Right cardiac atrium (tissue), 5 donors: ENCODE data around the gene SPDYE16. TPM values are rescaled to one million over a fixed set of nuclear protein-coding genes. Genes with fewer than 3 reads are reported as not detected.
"Not testable (repeated sequence)": the region's sequence is repeated elsewhere in the genome, so short reads cannot be mapped to it uniquely, and the experiment has no call there.

Experiments used
- ATAC-seq, 2 donors: fragments of 200-7000 bp; cut with Tn5 transposase; one replicate each; pipeline versions ENCODE4 v1.8.0 to v1.9.1; 2020; ENCODE audit warnings: moderate library complexity in 2 of 2, mild to moderate bottlenecking in 1 of 2
- DNase-seq, 3 donors: peaks; one replicate each; pipeline ENCODE4 v3.0.0-alpha.2; 2020
- H3K27ac ChIP-seq: one replicate; pipeline ENCODE4 v1.5.1; 2013; ENCODE audit warnings: mild to moderate bottlenecking, low read length, control low read depth, moderate library complexity
- H3K27me3 ChIP-seq: one replicate; pipeline ENCODE4 v1.6.1; 2013; ENCODE audit not compliant: control insufficient read depth, insufficient read depth
- H3K4me1 ChIP-seq: one replicate; pipeline ENCODE4 v1.6.1; 2013; ENCODE audit warnings: low read length; ENCODE audit not compliant: control insufficient read depth, insufficient read depth
- H3K4me3 ChIP-seq: one replicate; pipeline ENCODE4 v1.5.1; 2013; ENCODE audit warnings: low read length, control low read depth
- H3K9me3 ChIP-seq: one replicate; pipeline ENCODE4 v1.6.1; 2013; ENCODE audit warnings: low read length; ENCODE audit not compliant: control insufficient read depth
- WGBS: extraction: QIAGEN DNeasy Blood & Tissue Kit; methylation state at CpG from one replicate; pipeline ENCODE4 v1.1.7; 2013; 5-methylcytosine and 5-hydroxymethylcytosine counted together
- intact Hi-C, 4 donors: fragments of 100-400 bp; cut with DNase I; formaldehyde crosslinking; loops; one replicate each; pipeline versions ENCODE4 v1.11.0 to v1.14.0; 2022 to 2023
- polyA plus RNA-seq: library from polyadenylated mRNA; stranded (reverse); fragments of 200-250 nt; gene quantifications from one replicate; pipeline ENCODE4 v1.2.3, GENCODE V29; 2013
- total RNA-seq, 4 donors: library from RNA; stranded (reverse); fragmentation: NEBNext Ultra II Directional; extraction: Animal tissue kit (Norgen Biotek cat#: 25700); gene quantifications; one replicate each; pipeline ENCODE4 v1.2.1, GENCODE V29; 2021
- donor health status: healthy with polysubstance abuse.
- donor health status: DM: no; HTN: yes; CAD: no.
- donor health status: DM: no; HTN: no; CAD: no.
- donor health status: DM: no; HTN: yes; CAD: no; lungs with severe emphysema.
- donor health status: DM: yes; HTN: yes; CAD: no.

The SPDYE16 gene
- total and polyA plus RNA-seq, 5 donors = 0.09 to 0.26 (median 0.17) TPM; not detected in 2

- H3K27ac ChIP-seq, H3K9me3 ChIP-seq, H3K4me1 ChIP-seq, intact Hi-C loops, H3K4me3 ChIP-seq, DNase-seq, H3K27me3 ChIP-seq: not testable (repeated sequence)
- WGBS = 70% methylated on average over 16 of the region's 24 CpGs
- ATAC-seq = peak in 1 of 2 donors; percentile 7
Measured at GRCh38 chr7:76511200-76511910, 31.7 kb downstream of the SPDYE16 start.

- ATAC-seq (peak in 1 of 2 donors; percentile 12), DNase-seq (peak in 1 of 3 donors; percentile 50)
- Histone ChIP-seq H3K4me1 (no peaks in the 10 kb centered on the region), H3K4me3 (no peak within 1 kb of the TSS), H3K9me3 (no peaks in the 10 kb centered on the region), H3K27ac (no peak within 1 kb of the TSS), H3K27me3 (no peaks in the 10 kb centered on the region)
- 47% methylated on average over 20 of the region's 20 CpGs for WGBS
- intact Hi-C loops = loop anchor here in 1 of 4 donors (10.0 kb wide), 1 partner anchor 485 kb away; no protein-coding TSS in a partner anchor
Measured at GRCh38 chr7:76509931-76510877, 32.9 kb downstream of the SPDYE16 start, which contains the start of gene UPK3B. TSS of gene UPK3B (plus strand) at chr7:76510552. CDS start at chr7:76510653, 101 bp downstream.

GRCh38 chr7:76507723-76508406 is 35.2 kb downstream of the SPDYE16 start:
- H3K4me1 ChIP-seq = no peaks in the 10 kb centered on the region
- WGBS = 84% methylated on average over 11 of the region's 11 CpGs
- no peak for DNase-seq
- no peaks in the 10 kb centered on the region for H3K27me3 ChIP-seq
- no peak for ATAC-seq
- no peak overlapping the region for H3K4me3 ChIP-seq
- H3K9me3 ChIP-seq = no peaks in the 10 kb centered on the region
- intact Hi-C loops = loop anchor here in 1 of 4 donors (10.0 kb wide), 1 partner anchor 487 kb away; no protein-coding TSS in a partner anchor
- H3K27ac ChIP-seq = no peak overlapping the region

- not testable (repeated sequence) for H3K4me1 ChIP-seq, H3K27me3 ChIP-seq, H3K9me3 ChIP-seq, ATAC-seq, H3K27ac ChIP-seq, DNase-seq, H3K4me3 ChIP-seq
- WGBS = 97% methylated on average over 8 of the region's 8 CpGs
- intact Hi-C loops = loop anchor here in 1 of 4 donors (10.0 kb wide), 1 partner anchor 488 kb away; no protein-coding TSS in a partner anchor
Measured at GRCh38 chr7:76506643-76507042, 36.5 kb downstream of the SPDYE16 start.

GRCh38 chr7:76506081-76506440 is 37.0 kb downstream of the SPDYE16 start:
- intact Hi-C loops = loop anchor here in 1 of 4 donors (10.0 kb wide), 1 partner anchor 489 kb away; no protein-coding TSS in a partner anchor
- Histone ChIP-seq H3K9me3 (no peaks in the 10 kb centered on the region), H3K4me3 (no peak overlapping the region), H3K27me3 (no peaks in the 10 kb centered on the region), H3K4me1 (no peaks in the 10 kb centered on the region), H3K27ac (no peak overlapping the region)
- ATAC-seq (no peak), DNase-seq (no peak)
- 83% methylated on average over 5 of the region's 5 CpGs for WGBS

GRCh38 chr7:76505168-76506080 is 37.7 kb downstream of the SPDYE16 start:
- Histone ChIP-seq H3K9me3 (no peaks in the 10 kb centered on the region), H3K4me1 (no peaks in the 10 kb centered on the region), H3K27me3 (no peaks in the 10 kb centered on the region), H3K27ac (no peak overlapping the region), H3K4me3 (no peak overlapping the region)
- intact Hi-C loops = loop anchor here in 1 of 4 donors (10.0 kb wide), 1 partner anchor 489 kb away; no protein-coding TSS in a partner anchor
- DNase-seq (peak in 1 of 3 donors; percentile 38), ATAC-seq (no peak)
- WGBS = 93% methylated on average over 32 of the region's 32 CpGs

GRCh38 chr7:76504351-76505167 is 38.5 kb downstream of the SPDYE16 start:
- not testable (repeated sequence) for ATAC-seq, H3K27me3 ChIP-seq, H3K9me3 ChIP-seq, H3K4me3 ChIP-seq, H3K27ac ChIP-seq, H3K4me1 ChIP-seq
- intact Hi-C loops = loop anchor here in 1 of 4 donors (10.0 kb wide), 1 partner anchor 490 kb away; no protein-coding TSS in a partner anchor
- peak in 1 of 3 donors; percentile 39 for DNase-seq
- 85% methylated on average over 24 of the region's 33 CpGs for WGBS

- H3K27me3 ChIP-seq, H3K27ac ChIP-seq, H3K4me1 ChIP-seq, H3K9me3 ChIP-seq, H3K4me3 ChIP-seq, ATAC-seq: not testable (repeated sequence)
- intact Hi-C loops = loop anchor here in 1 of 4 donors (10.0 kb wide), 1 partner anchor 492 kb away; no protein-coding TSS in a partner anchor
- peak in 1 of 3 donors; percentile 14 for DNase-seq
- 86% methylated on average over 12 of the region's 12 CpGs for WGBS
Measured at GRCh38 chr7:76503244-76503643, 39.9 kb downstream of the SPDYE16 start.

GRCh38 chr7:76502836-76503235 is 40.3 kb downstream of the SPDYE16 start:
- intact Hi-C loops = loop anchor here in 1 of 4 donors (10.0 kb wide), 1 partner anchor 492 kb away; no protein-coding TSS in a partner anchor
- H3K27me3 ChIP-seq, H3K9me3 ChIP-seq, H3K27ac ChIP-seq, ATAC-seq, H3K4me1 ChIP-seq, H3K4me3 ChIP-seq: not testable (repeated sequence)
- peak in 1 of 3 donors; percentile 22 for DNase-seq
- WGBS = 91% methylated on average over 16 of the region's 16 CpGs
